HG02870 (cell line): ENCODE results near the gene CLEC4D.
"Not testable (repeated sequence)": the region's sequence is repeated elsewhere in the genome, so short reads cannot be mapped to it uniquely, and the experiment has no call there.

ENCODE experiments used
- ATAC-seq: cut with Tn5 transposase; IDR thresholded peaks from one replicate; pipeline ENCODE4 v1.9.1; 2021; ENCODE audit warnings: mild to moderate bottlenecking, moderate library complexity; ENCODE audit not compliant: unreplicated experiment

Gene CLEC4D

GRCh38 chr12:8527250-8528130 lies 14.2 kb downstream of the CLEC4D start:
- no peak for ATAC-seq

- ATAC-seq, result no peak
These were observed 18.7 kb downstream of the CLEC4D start for GRCh38 chr12:8532045-8532444.

GRCh38 chr12:8537820-8538219 lies 24.5 kb downstream of the CLEC4D start:
- not testable (repeated sequence) for ATAC-seq

GRCh38 chr12:8540831-8541230 lies 27.5 kb downstream of the CLEC4D start, which contains the start of gene CLEC4E:
CLEC4E (minus strand) TSS chr12:8540905; CDS start chr12:8540797, 108 bp downstream.
- ATAC-seq, result not testable (repeated sequence)

- ATAC-seq, result no peak
These were observed 28.3 kb downstream of the CLEC4D start for GRCh38 chr12:8541562-8541961.

GRCh38 chr12:8544295-8544694 lies 31.0 kb downstream of the CLEC4D start:
- ATAC-seq, result no peak

GRCh38 chr12:8546591-8546990 lies 33.3 kb downstream of the CLEC4D start:
- ATAC-seq, result no peak

- no peak for ATAC-seq
These were observed 34.3 kb downstream of the CLEC4D start for GRCh38 chr12:8547645-8548044.

- no peak for ATAC-seq
These were observed 34.9 kb downstream of the CLEC4D start for GRCh38 chr12:8548192-8548591.

GRCh38 chr12:8549381-8549780 lies 36.1 kb downstream of the CLEC4D start:
- no peak for ATAC-seq

GRCh38 chr12:8553088-8553627 lies 39.9 kb downstream of the CLEC4D start:
- no peak for ATAC-seq

- ATAC-seq, result no peak
These were observed 41.3 kb downstream of the CLEC4D start for GRCh38 chr12:8554451-8555195.

- ATAC-seq, result no peak
These were observed 43.3 kb downstream of the CLEC4D start for GRCh38 chr12:8556531-8557097.

- ATAC-seq, result no peak
These were observed 46.4 kb downstream of the CLEC4D start for GRCh38 chr12:8559676-8560075.

GRCh38 chr12:8561011-8561410 lies 47.7 kb downstream of the CLEC4D start:
- ATAC-seq, result no peak

- ATAC-seq, result no peak
These were observed 49.0 kb downstream of the CLEC4D start for GRCh38 chr12:8562310-8562709.

- no peak for ATAC-seq
These were observed 50.1 kb downstream of the CLEC4D start for GRCh38 chr12:8563356-8563755.

GRCh38 chr12:8564656-8565055 lies 51.4 kb downstream of the CLEC4D start:
- no peak for ATAC-seq

- not testable (repeated sequence) for ATAC-seq
These were observed 52.7 kb downstream of the CLEC4D start for GRCh38 chr12:8566052-8566451.

GRCh38 chr12:8566525-8566924 lies 53.2 kb downstream of the CLEC4D start:
- ATAC-seq, result no peak
